Cardiac fibroblast (primary cell): ENCODE measurements around the gene BSND.

ENCODE experiments used
- DNase-seq, 2 donors: peaks; one replicate each; pipeline versions ENCODE4 v3.0.0 to v3.0.0-alpha.2; 2010; ENCODE audit warnings: low read depth in 2 of 2
- H3K4me3 ChIP-seq, 2 donors: replicated peaks in 1 of 2; 1 replicate in 1 of 2; 2 replicates in 1 of 2; pipeline ENCODE4 v1.5.1; 2011; ENCODE audit warnings: low read depth in 2 of 2, low read length in 2 of 2, mild to moderate bottlenecking in 2 of 2, moderate library complexity in 1 of 2
- CTCF ChIP-seq: IDR thresholded peaks from one replicate; pipeline ENCODE4 v1.5.1; 2011; ENCODE audit warnings: low read depth, mild to moderate bottlenecking, low read length, inconsistent platforms

The BSND gene

GRCh38 chr1:55059302-55060132, 60.8 kb downstream of the BSND start:
- no peak for TF ChIP-seq CTCF
- DNase-seq, result no peak
- no peak overlapping the region for H3K4me3 ChIP-seq

GRCh38 chr1:55060133-55060999, 61.6 kb downstream of the BSND start:
- no peak for TF ChIP-seq CTCF
- no peak for DNase-seq
- no peak overlapping the region for H3K4me3 ChIP-seq

- H3K4me3 ChIP-seq, result no peak overlapping the region
- TF ChIP-seq CTCF, result no peak
- DNase-seq, result no peak
Observed at GRCh38 chr1:55061000-55061705, 62.4 kb downstream of the BSND start.
